HEK293 (cell line): ENCODE data around the gene ADAMTSL2.

Source experiments
- CTCF ChIP-seq: fragments of 450-650 bp; formaldehyde crosslinking; IDR thresholded peaks from 2 replicates; pipeline ENCODE4 v1.5.1; 2016; ENCODE audit warnings: missing biosample characterization, missing genetic modification characterization
- TF ChIP-seq, protein P1 (sequence below): sonication (generic); formaldehyde crosslinking; IDR thresholded peaks from 2 replicates; pipeline ENCODE4 v1.8.1; 2022; ENCODE audit warnings: mild to moderate bottlenecking, moderate library complexity, missing genetic modification reagents

- no peak for TF ChIP-seq CTCF
- TF ChIP-seq, protein P1, sequence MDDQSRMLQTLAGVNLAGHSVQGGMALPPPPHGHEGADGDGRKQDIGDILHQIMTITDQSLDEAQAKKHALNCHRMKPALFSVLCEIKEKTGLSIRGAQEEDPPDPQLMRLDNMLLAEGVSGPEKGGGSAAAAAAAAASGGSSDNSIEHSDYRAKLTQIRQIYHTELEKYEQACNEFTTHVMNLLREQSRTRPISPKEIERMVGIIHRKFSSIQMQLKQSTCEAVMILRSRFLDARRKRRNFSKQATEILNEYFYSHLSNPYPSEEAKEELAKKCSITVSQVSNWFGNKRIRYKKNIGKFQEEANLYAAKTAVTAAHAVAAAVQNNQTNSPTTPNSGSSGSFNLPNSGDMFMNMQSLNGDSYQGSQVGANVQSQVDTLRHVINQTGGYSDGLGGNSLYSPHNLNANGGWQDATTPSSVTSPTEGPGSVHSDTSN: no peak
These were observed 61.4 kb downstream of the ADAMTSL2 start for GRCh38 chr9:133595910-133596309.
